ENCODE data around the gene PRAME. TPM values are rescaled to one million over a fixed set of nuclear protein-coding genes. Genes with fewer than 3 reads are reported as not detected.
A peak's percentile ranks its signal among the peaks of the same experiment; 100 is the strongest.
"Not testable (repeated sequence)": the region's sequence is repeated elsewhere in the genome, so short reads cannot be mapped to it uniquely, and the experiment has no call there.

Gene PRAME
- total RNA-seq, 2 donors from 2014 or later, result 0.14 to 0.41 TPM

DNA sequence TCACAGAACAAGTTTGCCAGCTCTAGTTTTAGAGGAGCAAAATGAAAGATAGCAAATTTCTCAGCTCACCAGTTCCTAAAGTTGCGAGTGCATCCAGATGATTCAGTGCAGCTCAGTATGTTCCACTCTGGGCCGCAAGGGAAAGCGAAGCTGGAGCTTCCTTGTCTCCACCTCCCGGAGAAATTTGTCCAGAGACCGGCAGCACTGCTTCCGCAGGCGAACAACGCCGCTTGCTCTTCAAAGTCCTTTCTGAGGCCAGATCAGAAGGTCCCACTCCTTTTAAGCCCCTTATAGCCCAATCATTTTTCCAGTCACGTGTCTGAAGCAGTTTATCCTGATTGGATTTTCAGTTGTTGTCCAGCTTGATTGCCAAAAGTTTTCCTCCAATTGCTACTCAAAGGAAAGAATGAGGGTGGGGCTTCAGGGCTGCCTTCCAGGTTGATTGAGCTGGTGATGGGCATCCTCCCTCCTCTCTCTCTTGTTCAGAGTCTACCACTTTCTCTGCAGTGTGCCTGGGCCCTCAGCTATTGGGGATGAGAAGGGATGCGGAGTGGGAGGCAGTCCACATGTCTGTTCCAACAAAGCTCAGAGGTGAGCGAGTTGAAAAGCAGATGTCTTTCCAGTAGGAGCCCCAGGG lies 38.9 kb downstream of the PRAME start, which contains the start of gene ZNF280A:
Gene ZNF280A (minus strand): TSS at position 251 of the 637 bp plus-strand sequence. CDS start 4,640 bp downstream, outside the sequence.
- no peaks in the 10 kb centered on the region for H3K4me1 Mint-ChIP-seq (ENCODE audit: low read depth)
- no peaks in the 10 kb centered on the region for H3K36me3 Mint-ChIP-seq (ENCODE audit: insufficient read depth in 2 of 2)
- ATAC-seq (replicated peaks in 1 of 2) (no peak), DNase-seq (no peak)
- H3K9me3 Mint-ChIP-seq, result no peaks in the 10 kb centered on the region
- no peak within 1 kb of the TSS for H3K4me3 Mint-ChIP-seq
- H3K27me3 Mint-ChIP-seq (ENCODE audit: low read depth), result peaks cover 23% of the 10 kb centered on the region
- no peak within 1 kb of the TSS for H3K27ac Mint-ChIP-seq

DNA sequence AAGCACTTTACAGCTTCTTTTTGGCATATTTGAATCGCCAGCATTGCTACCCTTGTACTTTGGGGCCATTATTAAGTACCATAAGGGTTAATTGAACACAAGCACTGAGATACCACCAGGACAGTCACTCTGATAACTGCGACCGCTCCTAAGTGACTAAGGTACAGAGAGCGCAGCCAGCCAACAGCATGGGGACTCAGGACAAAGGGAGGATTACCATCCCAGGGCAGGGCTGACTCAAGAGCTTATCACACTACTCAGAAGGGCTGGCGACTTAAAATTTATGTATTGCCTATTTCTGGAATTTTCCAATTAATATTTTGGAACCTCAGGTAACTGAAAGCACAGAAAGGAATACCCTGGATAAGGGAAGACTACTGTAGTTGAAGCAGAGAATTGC lies 39.5 kb downstream of the PRAME start:
- DNase-seq (no peak), ATAC-seq (replicated peaks in 1 of 2) (no peak)
- Mint-ChIP-seq H3K27me3 (ENCODE audit: low read depth) (peaks cover 22% of the 10 kb centered on the region), H3K9me3 (no peaks in the 10 kb centered on the region), H3K4me3 (no peak overlapping the region), H3K36me3 (ENCODE audit: insufficient read depth in 2 of 2) (no peaks in the 10 kb centered on the region), H3K27ac (no peak overlapping the region), H3K4me1 (ENCODE audit: low read depth) (no peaks in the 10 kb centered on the region)

DNA sequence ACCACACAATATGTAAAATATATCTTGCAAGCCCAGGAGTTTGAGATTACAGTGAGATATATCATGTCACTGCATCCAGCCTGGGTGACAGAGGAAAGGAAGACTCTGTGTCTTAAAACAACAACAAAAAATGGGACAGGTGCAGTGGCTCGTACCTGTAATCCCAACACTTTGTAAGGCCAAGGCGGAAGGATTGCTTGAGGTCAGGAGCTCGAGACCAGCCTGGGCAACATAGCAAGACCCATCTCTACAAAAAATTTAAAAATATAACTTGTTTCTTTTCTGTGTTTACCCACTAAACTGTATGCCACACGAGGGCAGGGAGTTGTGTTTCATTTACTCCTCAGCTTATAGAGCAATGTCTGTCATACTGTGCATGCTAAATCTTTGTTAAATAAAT lies 42.1 kb downstream of the PRAME start:
- Mint-ChIP-seq H3K4me3 (no peak overlapping the region), H3K4me1 (ENCODE audit: low read depth) (no peaks in the 10 kb centered on the region), H3K27ac (no peak overlapping the region), H3K27me3 (ENCODE audit: low read depth) (peaks cover 15% of the 10 kb centered on the region), H3K9me3 (no peaks in the 10 kb centered on the region), H3K36me3 (ENCODE audit: insufficient read depth in 2 of 2) (no peaks in the 10 kb centered on the region)
- DNase-seq (no peak), ATAC-seq (replicated peaks in 1 of 2) (no peak)

DNA sequence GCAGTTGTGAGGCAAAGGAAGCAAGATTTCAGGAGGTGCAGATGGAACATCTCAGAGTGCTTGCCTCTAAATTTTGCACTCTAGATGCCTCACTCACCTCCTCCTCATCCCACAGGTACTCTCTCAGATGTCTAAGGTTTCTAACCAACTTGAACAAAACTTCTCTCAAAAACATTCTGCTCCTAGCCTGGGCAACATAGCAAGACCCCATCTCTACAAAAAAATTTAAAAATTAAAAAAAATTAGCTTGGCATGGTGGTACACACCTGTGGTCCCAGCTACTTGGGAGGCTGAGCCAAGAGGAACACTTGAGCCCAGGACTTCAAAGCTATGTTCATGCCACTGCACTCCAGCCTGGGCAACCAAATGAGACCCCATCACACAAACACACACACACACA lies 43.2 kb downstream of the PRAME start:
- ATAC-seq (replicated peaks in 1 of 2), result no peak
- Mint-ChIP-seq H3K36me3 (ENCODE audit: insufficient read depth in 2 of 2) (no peaks in the 10 kb centered on the region), H3K27me3 (ENCODE audit: low read depth) (peaks cover 15% of the 10 kb centered on the region)

DNA sequence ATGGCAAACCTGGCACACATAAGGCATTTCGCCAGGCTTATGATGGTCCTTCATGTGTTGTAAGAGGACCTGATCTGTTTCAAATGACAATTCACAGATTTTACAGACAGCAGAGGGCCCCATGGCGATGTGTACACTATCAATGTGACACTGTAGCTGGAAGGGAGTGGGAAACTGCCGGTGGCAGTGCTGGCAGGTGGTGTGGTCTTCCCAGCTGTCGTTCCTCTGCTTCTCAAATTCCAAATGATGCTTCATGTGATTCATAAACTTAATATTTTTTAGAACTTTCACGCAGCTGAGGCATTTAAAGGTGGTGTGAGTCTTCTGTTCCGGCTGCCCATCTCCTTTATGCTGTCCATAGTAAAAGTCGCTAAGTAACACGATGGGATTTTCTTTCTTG lies 44.6 kb downstream of the PRAME start:
- not testable (repeated sequence) for H3K36me3 Mint-ChIP-seq (ENCODE audit: insufficient read depth in 2 of 2); ATAC-seq (replicated peaks in 1 of 2); H3K4me1 Mint-ChIP-seq (ENCODE audit: low read depth); H3K4me3 Mint-ChIP-seq; H3K9me3 Mint-ChIP-seq; H3K27ac Mint-ChIP-seq; DNase-seq
- H3K27me3 Mint-ChIP-seq (ENCODE audit: low read depth), result peaks cover 15% of the 10 kb centered on the region

More for the DNA sequence above, 43.2 kb downstream of the PRAME start:
- no peak for DNase-seq
- Mint-ChIP-seq H3K4me1 (ENCODE audit: low read depth) (no peaks in the 10 kb centered on the region), H3K4me3 (no peak overlapping the region), H3K9me3 (no peaks in the 10 kb centered on the region), H3K27ac (no peak overlapping the region)

DNA sequence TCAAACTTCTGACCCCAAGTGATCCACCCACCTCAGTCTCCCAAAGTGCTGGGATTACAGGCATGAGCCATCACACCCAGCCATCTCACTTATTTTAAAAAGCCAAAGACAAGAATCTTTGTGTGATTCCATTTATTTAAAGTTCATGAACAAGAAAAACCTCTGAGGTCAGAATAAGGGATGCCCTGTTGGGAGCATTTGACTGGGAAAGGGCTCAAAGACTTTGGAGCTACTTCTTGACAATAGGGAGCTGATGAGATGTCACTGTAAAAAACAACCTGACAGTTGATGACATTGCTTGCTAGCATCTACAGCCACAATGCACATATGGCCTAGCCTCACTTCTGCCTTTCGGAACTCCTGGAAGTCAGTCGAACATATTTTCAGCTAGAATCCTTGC lies 45.4 kb downstream of the PRAME start:
- no peak overlapping the region for H3K27ac Mint-ChIP-seq
- peaks cover 4 to 8% of the 10 kb centered on the region in 2 donors for H3K36me3 Mint-ChIP-seq (ENCODE audit: insufficient read depth in 2 of 2)
- DNase-seq (no peak), ATAC-seq (replicated peaks in 1 of 2) (no peak)
- H3K27me3 Mint-ChIP-seq (ENCODE audit: low read depth), result peaks cover 15% of the 10 kb centered on the region
- no peak overlapping the region for H3K4me3 Mint-ChIP-seq
- peaks cover 5% of the 10 kb centered on the region in 2 donors for H3K9me3 Mint-ChIP-seq
- H3K4me1 Mint-ChIP-seq (ENCODE audit: low read depth), result no peaks in the 10 kb centered on the region

DNA sequence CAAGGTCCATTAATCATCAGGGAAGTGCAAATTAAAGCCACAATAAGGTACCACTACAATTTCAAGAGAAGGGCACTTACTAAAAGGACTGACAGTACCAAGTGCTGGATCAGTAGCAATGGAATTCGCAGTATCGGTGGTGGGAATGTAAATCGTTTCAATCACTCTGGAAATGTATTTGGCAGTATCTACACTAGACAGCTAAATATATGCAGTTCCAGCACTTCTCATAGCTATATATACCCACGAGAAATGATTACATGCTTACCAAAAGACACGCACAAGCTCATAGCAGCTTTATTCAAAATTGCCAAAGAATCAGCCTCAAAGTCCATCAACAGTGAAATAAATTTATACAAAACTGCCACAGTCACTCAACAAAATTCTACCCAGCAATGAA lies 46.1 kb downstream of the PRAME start:
- no peak overlapping the region for H3K27ac Mint-ChIP-seq
- DNase-seq (no peak), ATAC-seq (replicated peaks in 1 of 2) (no peak)
- peaks cover 4 to 8% of the 10 kb centered on the region in 2 donors for H3K36me3 Mint-ChIP-seq (ENCODE audit: insufficient read depth in 2 of 2)
- peaks cover 5% of the 10 kb centered on the region in 2 donors for H3K9me3 Mint-ChIP-seq
- H3K27me3 Mint-ChIP-seq (ENCODE audit: low read depth), result peaks cover 15% of the 10 kb centered on the region
- H3K4me3 Mint-ChIP-seq, result no peak overlapping the region
- peaks cover 2% of the 10 kb centered on the region for H3K4me1 Mint-ChIP-seq (ENCODE audit: low read depth)

DNA sequence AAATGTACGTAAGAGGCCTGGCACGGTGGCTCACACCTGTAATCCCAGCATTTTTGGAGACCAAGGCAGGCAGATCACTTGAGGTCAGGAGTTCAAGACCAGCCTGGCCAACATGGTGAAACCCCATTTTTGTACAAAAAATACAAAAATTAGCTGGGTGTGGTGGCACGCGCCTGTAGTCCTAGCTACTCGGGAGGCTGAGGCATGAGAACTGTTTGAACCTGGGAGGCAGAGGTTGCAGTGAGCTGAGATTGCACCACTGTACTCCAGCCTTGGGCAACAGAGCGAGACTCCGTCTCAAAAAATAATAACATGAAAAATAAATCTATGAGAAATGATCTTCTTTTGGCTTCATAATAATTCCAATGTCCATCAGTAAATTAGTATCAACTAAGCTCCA lies 48.2 kb downstream of the PRAME start:
- not testable (repeated sequence) for H3K4me3 Mint-ChIP-seq; H3K27ac Mint-ChIP-seq; H3K9me3 Mint-ChIP-seq; DNase-seq; ATAC-seq (replicated peaks in 1 of 2); H3K27me3 Mint-ChIP-seq (ENCODE audit: low read depth)
- Mint-ChIP-seq H3K4me1 (ENCODE audit: low read depth) (peaks cover 11% of the 10 kb centered on the region), H3K36me3 (ENCODE audit: insufficient read depth in 2 of 2) (peaks cover 4 to 11% of the 10 kb centered on the region in 2 donors)

DNA sequence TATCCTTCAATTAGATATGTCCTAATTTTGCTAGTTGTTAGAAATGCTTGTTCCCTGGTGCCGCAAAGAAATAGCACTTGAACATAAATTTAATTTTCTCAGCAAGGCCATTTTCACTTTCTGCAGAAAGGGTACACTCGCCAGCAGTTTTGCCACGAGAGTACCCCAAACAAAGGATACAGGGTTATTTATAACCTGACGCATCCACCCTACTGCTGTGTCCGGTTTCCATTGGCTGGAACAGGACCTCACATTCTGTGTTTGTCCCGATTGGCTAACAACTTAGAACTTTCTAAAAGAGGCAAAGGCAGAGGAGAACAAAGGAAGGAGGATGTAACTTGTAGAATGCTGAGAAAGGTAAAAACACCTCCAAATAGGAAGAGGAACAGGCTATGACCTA lies 49.2 kb downstream of the PRAME start:
- H3K9me3 Mint-ChIP-seq; DNase-seq; ATAC-seq (replicated peaks in 1 of 2); H3K27me3 Mint-ChIP-seq (ENCODE audit: low read depth): not testable (repeated sequence)
- H3K27ac Mint-ChIP-seq, result peak overlapping the region; percentile 47
- H3K4me1 Mint-ChIP-seq (ENCODE audit: low read depth), result peaks cover 11% of the 10 kb centered on the region
- H3K36me3 Mint-ChIP-seq (ENCODE audit: insufficient read depth in 2 of 2), result peaks cover 4 to 13% of the 10 kb centered on the region in 2 donors
- H3K4me3 Mint-ChIP-seq, result peak overlapping the region in 1 of 2 donors; percentile 61

DNA sequence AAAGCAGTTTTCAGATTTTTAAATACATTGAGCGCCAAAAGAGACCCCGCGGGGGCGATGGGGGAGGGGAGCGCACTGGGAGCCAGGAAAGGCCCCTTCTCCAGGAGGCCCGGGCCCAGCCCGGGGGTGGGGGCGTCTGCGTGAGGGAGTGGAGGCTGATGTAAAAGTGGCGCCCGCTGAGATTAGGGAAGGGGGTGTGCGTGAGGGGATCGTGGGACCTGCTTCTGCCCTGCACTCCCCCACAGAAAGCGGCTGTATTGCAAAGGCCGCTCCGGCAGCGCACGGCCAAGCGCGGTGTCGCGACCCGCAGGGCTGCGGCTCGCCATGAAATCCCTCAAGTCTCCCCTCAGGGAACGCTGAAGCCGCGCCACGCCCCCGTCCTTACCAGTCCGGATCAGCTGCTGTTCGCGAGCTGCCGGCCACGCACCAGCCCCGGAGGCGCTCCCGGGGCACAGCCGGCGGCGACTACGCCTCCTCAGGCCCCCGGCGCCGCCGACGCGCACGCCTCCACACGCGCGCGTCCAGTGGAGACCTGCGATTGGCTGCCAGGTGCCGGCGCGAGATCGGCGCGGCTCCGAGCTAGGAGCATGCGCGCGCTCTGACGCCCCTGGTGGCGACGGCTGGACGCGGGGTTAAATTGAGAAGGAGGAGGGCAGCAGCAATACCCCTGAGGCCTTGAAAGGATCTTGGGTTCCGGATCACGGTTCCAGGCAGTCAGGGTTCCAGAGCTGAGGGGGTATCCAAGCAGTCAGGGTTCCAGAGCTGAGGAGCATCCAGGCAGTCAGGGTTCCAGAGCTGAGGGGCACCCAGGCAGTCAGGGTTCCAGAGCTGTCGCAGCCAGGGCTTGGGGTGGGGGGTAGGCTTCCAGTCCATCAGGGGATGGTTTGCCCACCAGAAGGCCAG lies 50.5 kb downstream of the PRAME start, which contains the start of gene ZNF280B:
Gene ZNF280B (minus strand): TSS at position 469 of the 903 bp plus-strand sequence. CDS start 19,344 bp downstream, outside the sequence.
- Mint-ChIP-seq H3K27me3 (ENCODE audit: low read depth) (no peaks in the 10 kb centered on the region), H3K4me1 (ENCODE audit: low read depth) (peaks cover 11% of the 10 kb centered on the region), H3K27ac (peak within 1 kb of the TSS; percentile 47), H3K36me3 (ENCODE audit: insufficient read depth in 2 of 2) (peaks cover 4 to 14% of the 10 kb centered on the region in 2 donors), H3K4me3 (peak within 1 kb of the TSS; percentile 85 to 89), H3K9me3 (peaks cover 5% of the 10 kb centered on the region in 2 donors)
- peak; percentile 89 to 90 for DNase-seq
- ATAC-seq (replicated peaks in 1 of 2), result peak; percentile 98 to 99

DNA sequence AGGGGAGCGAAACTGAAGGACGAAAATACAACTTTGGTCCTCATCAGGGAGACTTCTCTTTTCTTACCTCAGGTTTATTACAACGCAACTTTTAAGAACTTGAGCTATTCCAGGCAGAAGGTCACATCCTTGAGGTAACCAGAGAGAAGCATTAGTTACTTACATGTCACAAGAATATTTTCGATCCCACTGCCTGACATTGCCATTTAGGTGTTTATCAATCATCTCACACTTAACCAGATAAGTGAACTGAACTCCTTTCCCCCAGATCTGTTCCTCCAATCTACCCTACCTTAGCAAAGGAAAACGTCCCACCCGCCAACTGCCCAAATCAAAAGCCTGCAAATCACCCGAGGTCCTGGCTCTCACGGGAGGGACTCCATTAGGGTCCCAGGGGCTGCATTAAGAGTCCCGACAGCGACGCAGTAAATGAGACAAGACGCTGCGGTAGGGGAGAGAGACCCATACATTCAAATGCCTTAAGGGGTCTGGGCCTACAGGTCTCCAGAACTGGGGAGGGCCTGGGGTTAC lies 51.3 kb downstream of the PRAME start:
- Mint-ChIP-seq H3K27ac (peak overlapping the region; percentile 44), H3K36me3 (ENCODE audit: insufficient read depth in 2 of 2) (peaks cover 4 to 14% of the 10 kb centered on the region in 2 donors), H3K4me1 (ENCODE audit: low read depth) (peaks cover 11% of the 10 kb centered on the region), H3K4me3 (peak overlapping the region; percentile 85 to 89), H3K9me3 (peaks cover 5% of the 10 kb centered on the region in 2 donors), H3K27me3 (ENCODE audit: low read depth) (no peaks in the 10 kb centered on the region)
- ATAC-seq (replicated peaks in 1 of 2) (peak in 1 of 2 donors; percentile 10), DNase-seq (no peak)

DNA sequence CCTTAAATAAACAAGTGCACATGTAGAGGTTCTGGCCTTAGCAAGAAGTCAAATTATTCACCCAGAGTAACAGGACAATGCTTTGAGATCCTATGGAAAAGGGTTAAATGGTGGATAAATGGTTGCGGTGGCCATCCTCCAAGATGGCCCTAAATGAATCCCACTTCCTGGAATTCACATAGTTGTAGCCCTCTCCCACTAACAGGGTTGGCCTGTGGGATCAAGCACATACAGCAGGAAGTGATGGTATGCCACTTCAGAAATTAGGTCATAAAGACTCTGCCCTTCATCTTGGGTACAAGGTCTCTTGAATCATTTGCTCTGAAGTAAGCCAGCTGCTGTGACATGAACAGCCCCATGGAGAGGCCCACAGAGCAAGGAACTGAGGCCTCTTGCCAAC lies 52.3 kb downstream of the PRAME start:
- H3K27ac Mint-ChIP-seq, result no peak overlapping the region
- peaks cover 4 to 14% of the 10 kb centered on the region in 2 donors for H3K36me3 Mint-ChIP-seq (ENCODE audit: insufficient read depth in 2 of 2)
- H3K9me3 Mint-ChIP-seq, result peaks cover 5% of the 10 kb centered on the region in 2 donors
- H3K4me1 Mint-ChIP-seq (ENCODE audit: low read depth), result peaks cover 11% of the 10 kb centered on the region
- ATAC-seq (replicated peaks in 1 of 2) (no peak), DNase-seq (no peak)
- no peaks in the 10 kb centered on the region for H3K27me3 Mint-ChIP-seq (ENCODE audit: low read depth)
- peak overlapping the region in 1 of 2 donors; percentile 89 for H3K4me3 Mint-ChIP-seq

DNA sequence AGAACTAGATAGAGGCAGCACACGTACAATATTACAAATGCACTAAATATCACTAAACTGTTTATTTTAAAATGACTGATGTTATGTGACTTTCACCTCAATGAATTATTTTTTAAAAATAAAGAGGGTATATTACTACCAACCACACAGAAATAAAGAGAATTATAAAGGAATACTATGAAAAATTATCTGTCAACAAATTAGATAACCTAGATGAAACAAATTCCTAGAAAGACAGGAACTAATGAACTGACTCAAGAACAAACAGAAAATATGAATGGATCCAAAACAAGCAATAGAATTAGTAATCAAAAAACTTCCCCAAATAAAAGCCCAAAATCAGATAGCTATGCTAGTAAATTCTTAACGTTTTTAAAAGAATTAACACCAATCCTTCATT lies 60.8 kb downstream of the PRAME start:
- Mint-ChIP-seq H3K27me3 (ENCODE audit: low read depth) (no peaks in the 10 kb centered on the region), H3K4me1 (ENCODE audit: low read depth) (no peaks in the 10 kb centered on the region), H3K9me3 (no peaks in the 10 kb centered on the region), H3K4me3 (no peak overlapping the region), H3K36me3 (ENCODE audit: insufficient read depth in 2 of 2) (peaks cover 0 to 6% of the 10 kb centered on the region in 2 donors), H3K27ac (no peak overlapping the region)
- no peak for ATAC-seq (replicated peaks in 1 of 2)
- no peak for DNase-seq
